HL-60/S4 treated with retinoic acid at 250 ng/mL for 4 days and 3 days (cell line): ENCODE data around the gene ZSCAN5A.

Source experiments
- in situ Hi-C: fragments of 300-500 bp; cut with MboI; formaldehyde crosslinking; loops from 2 replicates; pipeline ENCODE4 v1.7.0; 2022; ENCODE audit warnings: low sequenced_read_pairs

Gene ZSCAN5A, protein sequence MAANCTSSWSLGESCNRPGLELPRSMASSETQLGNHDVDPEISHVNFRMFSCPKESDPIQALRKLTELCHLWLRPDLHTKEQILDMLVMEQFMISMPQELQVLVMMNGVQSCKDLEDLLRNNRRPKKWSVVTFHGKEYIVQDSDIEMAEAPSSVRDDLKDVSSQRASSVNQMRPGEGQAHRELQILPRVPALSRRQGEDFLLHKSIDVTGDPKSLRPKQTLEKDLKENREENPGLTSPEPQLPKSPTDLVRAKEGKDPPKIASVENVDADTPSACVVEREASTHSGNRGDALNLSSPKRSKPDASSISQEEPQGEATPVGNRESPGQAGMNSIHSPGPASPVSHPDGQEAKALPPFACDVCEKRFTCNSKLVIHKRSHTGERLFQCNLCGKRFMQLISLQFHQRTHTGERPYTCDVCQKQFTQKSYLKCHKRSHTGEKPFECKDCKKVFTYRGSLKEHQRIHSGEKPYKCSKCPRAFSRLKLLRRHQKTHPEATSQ

GRCh38 chr19:56314381-56315076 is at the start of gene ZSCAN5A:
TSS of gene ZSCAN5A (minus strand) at chr19:56314839. CDS start at chr19:56225046, 89,793 bp downstream.
- in situ Hi-C loops, result no loop called here

- in situ Hi-C loops, result no loop called here
Observed at GRCh38 chr19:56360841-56361240, 46.2 kb upstream of the ZSCAN5A start.

- in situ Hi-C loops, result no loop called here
Observed at GRCh38 chr19:56356944-56357343, 42.3 kb upstream of the ZSCAN5A start.

DNA sequence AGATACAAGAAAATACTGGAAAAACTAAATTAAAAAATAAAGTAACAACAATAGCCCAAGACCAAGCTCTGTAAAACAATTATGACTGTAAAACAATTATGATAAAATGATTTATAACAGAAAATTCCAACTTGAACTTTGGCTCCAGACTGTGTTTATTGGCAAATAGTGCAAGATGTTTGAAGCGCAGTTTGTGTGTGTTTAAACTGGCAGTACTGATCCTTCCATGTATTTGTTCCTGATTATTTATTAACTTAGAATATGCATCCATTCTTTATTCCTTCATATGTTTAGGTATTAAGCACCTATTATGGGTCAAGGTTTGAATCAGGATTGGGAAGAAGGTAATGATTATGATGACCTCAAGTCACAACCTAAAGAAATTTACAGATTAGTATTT is 40.9 kb upstream of the ZSCAN5A start:
- in situ Hi-C loops, result no loop called here

DNA sequence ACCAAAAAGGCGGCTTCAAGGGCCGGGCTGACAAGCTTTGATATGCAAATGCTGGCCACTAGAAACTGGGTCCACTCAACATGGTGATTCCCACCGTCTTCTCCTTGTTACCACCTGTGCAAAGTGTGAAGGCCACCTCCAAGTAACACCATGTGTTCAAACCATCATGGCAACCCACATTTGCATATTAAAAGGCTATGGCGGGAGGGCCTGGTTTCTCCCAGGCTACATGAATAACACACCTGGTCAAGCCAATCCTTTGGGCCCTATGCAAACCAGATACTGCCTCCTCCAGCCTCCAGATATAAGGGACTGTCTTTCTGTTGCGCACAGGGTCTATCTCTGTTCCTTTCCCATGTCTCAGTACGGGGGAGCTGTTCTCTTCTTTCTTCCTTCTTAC is 36.6 kb upstream of the ZSCAN5A start:
- in situ Hi-C loops, result no loop called here

GRCh38 chr19:56350416-56351045 is 35.9 kb upstream of the ZSCAN5A start:
- in situ Hi-C loops, result no loop called here

- in situ Hi-C loops, result no loop called here
Observed at GRCh38 chr19:56348289-56348877, 33.7 kb upstream of the ZSCAN5A start.

DNA sequence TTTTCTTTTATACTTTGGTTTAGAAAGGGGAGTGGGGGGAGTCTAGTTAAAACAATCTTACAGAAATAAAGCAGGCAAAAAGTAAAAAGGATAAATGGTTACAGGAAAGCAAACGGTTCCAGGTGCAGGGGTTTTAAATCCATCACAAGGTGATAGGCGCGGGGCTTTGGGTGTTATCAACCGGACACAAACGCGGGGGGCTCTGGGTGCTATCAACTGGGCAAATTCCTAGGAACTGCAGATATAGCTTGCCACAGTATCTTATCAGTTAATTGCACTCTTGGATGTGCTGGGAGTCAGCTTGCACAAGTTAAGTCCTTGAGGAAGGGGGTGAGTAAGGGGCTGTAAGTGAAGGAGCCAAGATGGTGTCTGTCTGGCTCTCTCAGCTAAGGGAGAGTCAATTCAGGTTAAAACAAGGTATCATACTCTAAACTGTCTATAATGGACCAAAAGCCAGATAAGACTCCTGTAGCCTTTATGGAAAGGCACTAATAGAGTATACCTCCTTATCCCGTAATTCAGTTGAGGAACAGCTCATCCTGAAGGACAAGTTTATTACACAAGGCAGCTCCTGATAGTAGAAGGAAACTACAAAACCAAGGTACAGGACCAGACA is 32.6 kb upstream of the ZSCAN5A start:
- in situ Hi-C loops, result no loop called here

- in situ Hi-C loops, result no loop called here
Observed at GRCh38 chr19:56341948-56342347, 27.3 kb upstream of the ZSCAN5A start.

DNA sequence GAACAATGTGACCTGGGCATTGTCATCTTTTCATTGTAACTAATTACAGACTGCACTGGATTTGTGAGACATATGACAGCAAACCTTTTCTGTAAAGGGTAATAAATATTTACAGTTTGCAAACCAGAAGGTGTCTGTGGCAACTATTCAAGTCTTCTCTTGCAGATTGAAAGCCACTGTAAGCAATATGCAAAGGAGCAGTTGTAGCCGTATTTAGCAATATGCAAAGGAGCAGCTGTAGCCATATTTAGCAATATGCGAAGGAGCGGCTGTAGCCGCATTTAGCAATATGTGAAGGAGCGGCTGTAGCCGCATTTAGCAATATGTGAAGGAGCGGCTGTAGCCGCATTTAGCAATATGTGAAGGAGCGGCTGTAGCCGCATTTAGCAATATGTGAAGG is 24.4 kb upstream of the ZSCAN5A start:
- in situ Hi-C loops, result loop anchor here (10.0 kb wide), 1 partner anchor 74 kb away; no protein-coding TSS in a partner anchor

GRCh38 chr19:56337077-56337476 is 22.4 kb upstream of the ZSCAN5A start:
- in situ Hi-C loops, result loop anchor here (10.0 kb wide), 1 partner anchor 72 kb away; no protein-coding TSS in a partner anchor

DNA sequence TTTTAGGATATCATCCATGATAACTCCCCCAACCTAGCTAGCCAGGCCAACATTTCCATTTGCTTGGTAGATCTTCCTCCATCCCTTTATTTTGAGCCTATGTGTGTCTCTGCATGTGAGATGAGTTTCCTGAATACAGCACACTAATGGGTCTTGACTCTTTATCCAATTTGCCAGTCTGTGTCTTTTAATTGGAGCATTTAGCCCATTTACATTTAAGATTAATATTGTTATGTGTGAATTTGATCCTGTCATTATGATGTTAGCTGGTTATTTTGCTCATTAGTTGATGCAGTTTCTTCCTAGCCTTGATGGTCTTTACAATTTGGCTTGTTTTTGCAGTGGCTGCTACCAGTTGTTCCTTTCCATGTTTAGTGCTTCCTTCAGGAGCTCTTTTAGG is 20.7 kb upstream of the ZSCAN5A start:
- in situ Hi-C loops, result loop anchor here (10.0 kb wide), 1 partner anchor 71 kb away; no protein-coding TSS in a partner anchor

- in situ Hi-C loops, result loop anchor here (10.0 kb wide), 1 partner anchor 69 kb away; no protein-coding TSS in a partner anchor
Observed at GRCh38 chr19:56333506-56333905, 18.9 kb upstream of the ZSCAN5A start.

- in situ Hi-C loops, result loop anchor here (10.0 kb wide), 1 partner anchor 68 kb away; no protein-coding TSS in a partner anchor
Observed at GRCh38 chr19:56332695-56333094, 18.1 kb upstream of the ZSCAN5A start.

GRCh38 chr19:56324436-56324835 is 9.8 kb upstream of the ZSCAN5A start:
- in situ Hi-C loops, result no loop called here

DNA sequence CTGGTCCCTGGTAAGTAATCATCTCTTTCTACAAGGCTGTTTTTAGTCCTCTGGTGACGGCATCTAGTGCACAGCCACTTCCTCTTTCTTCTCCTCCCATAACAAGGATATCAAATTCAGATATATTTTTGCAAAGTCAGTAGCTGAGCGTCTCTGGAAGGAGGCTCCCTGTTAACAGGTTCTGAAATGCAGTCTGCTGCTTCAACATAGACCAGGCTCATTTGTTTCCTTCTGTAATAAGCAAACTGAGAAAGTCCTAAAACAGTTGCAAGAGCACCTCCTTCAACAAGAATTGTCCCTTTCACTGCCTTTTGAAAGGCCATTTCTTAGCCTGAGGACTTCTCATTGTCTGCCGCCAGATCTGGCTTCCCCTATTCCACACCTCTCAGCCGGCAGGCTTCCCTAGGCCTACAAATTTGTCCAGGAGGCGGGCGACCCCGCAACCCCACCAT is 7.4 kb upstream of the ZSCAN5A start:
- in situ Hi-C loops, result no loop called here

GRCh38 chr19:56321254-56321988 is 6.8 kb upstream of the ZSCAN5A start:
- in situ Hi-C loops, result no loop called here

- in situ Hi-C loops, result no loop called here
Observed at GRCh38 chr19:56319991-56320390, 5.4 kb upstream of the ZSCAN5A start.

GRCh38 chr19:56317749-56318148 is 3.1 kb upstream of the ZSCAN5A start:
- in situ Hi-C loops, result no loop called here

DNA sequence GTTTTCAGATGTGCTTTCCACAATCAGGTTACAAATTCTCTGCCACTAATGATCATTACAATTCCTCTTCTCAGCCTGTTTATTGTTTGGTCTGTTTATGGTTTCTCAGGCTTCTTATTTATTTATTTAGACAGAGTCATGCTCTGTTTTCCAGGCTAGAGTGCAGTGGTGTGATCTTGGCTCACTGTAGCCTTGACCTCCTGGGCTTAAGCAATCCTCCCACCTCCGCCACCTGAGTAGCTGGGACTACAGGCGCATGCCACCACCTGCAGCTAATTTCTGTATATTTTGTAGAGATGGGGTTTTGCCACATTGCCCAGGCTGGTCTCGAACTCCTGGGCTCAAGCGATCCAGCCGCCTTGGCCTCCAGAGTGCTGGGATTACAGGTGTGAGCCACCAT is 2.1 kb upstream of the ZSCAN5A start:
- in situ Hi-C loops, result no loop called here
